ENCODE data around the gene ZNF609.

GRCh38 chr15:64680097-64680496, 219.7 kb downstream of the ZNF609 start:
- TF ChIP-seq EZH2 (IDR thresholded peaks at IDR 0.05; ENCODE audit: borderline replicate concordance) (no peak), EZH2phosphoT487 (IDR thresholded peaks at IDR 0.05; ENCODE audit: low read depth, severe bottlenecking, unreplicated experiment) (no peak)
